ENCODE measurements around the gene CNNM1. TPM values are rescaled to one million over a fixed set of nuclear protein-coding genes. Genes with fewer than 3 reads are reported as not detected.

CNNM1 gene
- total RNA-seq, 3 donors from 2014 or later (not counting 1 experiment from before 2014, with no cell fraction given) = not detected

GRCh38 chr10:99329554-99330346 is 594 bp downstream of the CNNM1 start:
- TF ChIP-seq CTCF (IDR thresholded peaks at IDR 0.05) = no peak
- H3K9me3 Mint-ChIP-seq = no peaks in the 10 kb centered on the region
- intact Hi-C loops (cut with micrococcal nuclease) = no loop called here
- H3K4me3 ChIP-seq (ENCODE audit: low read length) = no peak overlapping the region
- H3K27me3 Mint-ChIP-seq (ENCODE audit: low read depth in 2 of 2) = peaks cover 27% of the 10 kb centered on the region in 2 donors
- H3K9me3 ChIP-seq (ENCODE audit: control insufficient read depth, insufficient read depth, low read length) = no peaks in the 10 kb centered on the region
- ATAC-seq = no peak
- H3K27ac Mint-ChIP-seq = no peak overlapping the region
- H3K4me3 Mint-ChIP-seq = no peak overlapping the region
- peaks cover 6% of the 10 kb centered on the region for H3K4me1 ChIP-seq (ENCODE audit: control insufficient read depth, insufficient read depth, low read length)
- DNase-seq = peak in 1 of 2 donors; percentile 2
- H3K4me1 Mint-ChIP-seq = no peaks in the 10 kb centered on the region
- H3K27ac ChIP-seq (ENCODE audit: low read length) = no peak overlapping the region
- WGBS (ENCODE audit: insufficient coverage) = 2% methylated on average over 94 of the region's 94 CpGs
- H3K36me3 Mint-ChIP-seq = no peaks in the 10 kb centered on the region
- no peaks in the 10 kb centered on the region for H3K36me3 ChIP-seq (ENCODE audit: control insufficient read depth, insufficient read depth, low read length)
- peaks cover 12% of the 10 kb centered on the region for H3K27me3 ChIP-seq (ENCODE audit: control insufficient read depth, insufficient read depth, low read length)

- H3K4me1 ChIP-seq (ENCODE audit: control insufficient read depth, insufficient read depth, low read length) = peaks cover 6% of the 10 kb centered on the region
- no peak overlapping the region for H3K4me3 Mint-ChIP-seq
- H3K9me3 Mint-ChIP-seq = no peaks in the 10 kb centered on the region
- 43% methylated on average over 45 of the region's 45 CpGs for WGBS (ENCODE audit: insufficient coverage)
- no peaks in the 10 kb centered on the region for H3K36me3 ChIP-seq (ENCODE audit: control insufficient read depth, insufficient read depth, low read length)
- DNase-seq (no peak), ATAC-seq (no peak)
- H3K4me3 ChIP-seq (ENCODE audit: low read length) = no peak overlapping the region
- intact Hi-C loops (cut with micrococcal nuclease) = no loop called here
- no peak for TF ChIP-seq CTCF (IDR thresholded peaks at IDR 0.05)
- H3K27me3 ChIP-seq (ENCODE audit: control insufficient read depth, insufficient read depth, low read length) = peaks cover 12% of the 10 kb centered on the region
- no peak overlapping the region for H3K27ac Mint-ChIP-seq
- no peaks in the 10 kb centered on the region for H3K36me3 Mint-ChIP-seq
- H3K9me3 ChIP-seq (ENCODE audit: control insufficient read depth, insufficient read depth, low read length) = no peaks in the 10 kb centered on the region
- H3K27me3 Mint-ChIP-seq (ENCODE audit: low read depth in 2 of 2) = peaks cover 27% of the 10 kb centered on the region in 2 donors
- no peaks in the 10 kb centered on the region for H3K4me1 Mint-ChIP-seq
- no peak overlapping the region for H3K27ac ChIP-seq (ENCODE audit: low read length)
Observed at GRCh38 chr10:99330347-99330924, 1.3 kb downstream of the CNNM1 start.

GRCh38 chr10:99331207-99331803 is 2.1 kb downstream of the CNNM1 start:
- intact Hi-C loops (cut with micrococcal nuclease) = no loop called here
- H3K27me3 Mint-ChIP-seq (ENCODE audit: low read depth in 2 of 2) = peaks cover 27% of the 10 kb centered on the region in 2 donors
- DNase-seq (no peak), ATAC-seq (no peak)
- H3K36me3 Mint-ChIP-seq = no peaks in the 10 kb centered on the region
- H3K27ac Mint-ChIP-seq = no peak overlapping the region
- Histone ChIP-seq H3K4me3 (ENCODE audit: low read length) (no peak overlapping the region), H3K9me3 (ENCODE audit: control insufficient read depth, insufficient read depth, low read length) (no peaks in the 10 kb centered on the region), H3K36me3 (ENCODE audit: control insufficient read depth, insufficient read depth, low read length) (no peaks in the 10 kb centered on the region), H3K27me3 (ENCODE audit: control insufficient read depth, insufficient read depth, low read length) (peaks cover 12% of the 10 kb centered on the region), H3K27ac (ENCODE audit: low read length) (no peak overlapping the region), H3K4me1 (ENCODE audit: control insufficient read depth, insufficient read depth, low read length) (peaks cover 6% of the 10 kb centered on the region)
- TF ChIP-seq CTCF (IDR thresholded peaks at IDR 0.05) = no peak
- H3K9me3 Mint-ChIP-seq = no peaks in the 10 kb centered on the region
- peak overlapping the region; percentile 10 for H3K4me3 Mint-ChIP-seq
- no peaks in the 10 kb centered on the region for H3K4me1 Mint-ChIP-seq
- WGBS (ENCODE audit: insufficient coverage) = 91% methylated on average over 9 of the region's 9 CpGs

All from natural killer cell (primary cell).